GM18867 (cell line): Measurements from ENCODE around the gene MESD.

Experiments
- ATAC-seq: cut with Tn5 transposase; IDR thresholded peaks from one replicate; pipeline ENCODE4 v1.9.1; 2021; ENCODE audit warnings: mild to moderate bottlenecking, moderate library complexity; ENCODE audit not compliant: unreplicated experiment

The MESD gene

GRCh38 chr15:80940331-80940730 lies 49.3 kb downstream of the MESD start:
- no peak for ATAC-seq

GRCh38 chr15:80939216-80939615 lies 50.4 kb downstream of the MESD start:
- ATAC-seq = no peak

- ATAC-seq = no peak
Observed at GRCh38 chr15:80937718-80938117, 51.9 kb downstream of the MESD start.

GRCh38 chr15:80936288-80937078 lies 53.1 kb downstream of the MESD start:
- no peak for ATAC-seq

GRCh38 chr15:80934761-80935221 lies 54.8 kb downstream of the MESD start:
- no peak for ATAC-seq

- no peak for ATAC-seq
Observed at GRCh38 chr15:80932989-80933388, 56.6 kb downstream of the MESD start.

GRCh38 chr15:80932513-80932815 lies 57.2 kb downstream of the MESD start:
- no peak for ATAC-seq

- no peak for ATAC-seq
Observed at GRCh38 chr15:80931721-80932512, 57.7 kb downstream of the MESD start.

GRCh38 chr15:80931191-80931590 lies 58.4 kb downstream of the MESD start:
- ATAC-seq = no peak

GRCh38 chr15:80929689-80930088 lies 59.9 kb downstream of the MESD start:
- ATAC-seq = no peak

GRCh38 chr15:80929225-80929624 lies 60.4 kb downstream of the MESD start:
- no peak for ATAC-seq

GRCh38 chr15:80926126-80926525 lies 63.5 kb downstream of the MESD start:
- no peak for ATAC-seq

- ATAC-seq = no peak
Observed at GRCh38 chr15:80925597-80926059, 64.0 kb downstream of the MESD start.

GRCh38 chr15:80924278-80924677 lies 65.3 kb downstream of the MESD start:
- ATAC-seq = no peak

- ATAC-seq = no peak
Observed at GRCh38 chr15:80923668-80924067, 66.0 kb downstream of the MESD start.

GRCh38 chr15:80921736-80922410 lies 67.7 kb downstream of the MESD start:
- ATAC-seq = no peak

- ATAC-seq = no peak
Observed at GRCh38 chr15:80920271-80920699, 69.3 kb downstream of the MESD start.

GRCh38 chr15:80918196-80918783 lies 71.3 kb downstream of the MESD start:
- ATAC-seq = no peak

- no peak for ATAC-seq
Observed at GRCh38 chr15:80916056-80916455, 73.6 kb downstream of the MESD start.

- no peak for ATAC-seq
Observed at GRCh38 chr15:80915472-80915871, 74.1 kb downstream of the MESD start.

- no peak for ATAC-seq
Observed at GRCh38 chr15:80913541-80913940, 76.1 kb downstream of the MESD start.
